Measurements from ENCODE around the gene LRRC36. TPM values are rescaled to one million over a fixed set of nuclear protein-coding genes. Genes with fewer than 3 reads are reported as not detected.
"Not testable (repeated sequence)": the region's sequence is repeated elsewhere in the genome, so short reads cannot be mapped to it uniquely, and the experiment has no call there.

Gene LRRC36
- total RNA-seq, 1 experiment from 2014 or later, result not detected

- ATAC-seq (no peak), DNase-seq (no peak)
- H3K4me1 ChIP-seq (ENCODE audit: insufficient read depth, low read length), result peaks cover 8% of the 10 kb centered on the region; the same call in 1 of the 2 replicates
- TF ChIP-seq, protein P1, sequence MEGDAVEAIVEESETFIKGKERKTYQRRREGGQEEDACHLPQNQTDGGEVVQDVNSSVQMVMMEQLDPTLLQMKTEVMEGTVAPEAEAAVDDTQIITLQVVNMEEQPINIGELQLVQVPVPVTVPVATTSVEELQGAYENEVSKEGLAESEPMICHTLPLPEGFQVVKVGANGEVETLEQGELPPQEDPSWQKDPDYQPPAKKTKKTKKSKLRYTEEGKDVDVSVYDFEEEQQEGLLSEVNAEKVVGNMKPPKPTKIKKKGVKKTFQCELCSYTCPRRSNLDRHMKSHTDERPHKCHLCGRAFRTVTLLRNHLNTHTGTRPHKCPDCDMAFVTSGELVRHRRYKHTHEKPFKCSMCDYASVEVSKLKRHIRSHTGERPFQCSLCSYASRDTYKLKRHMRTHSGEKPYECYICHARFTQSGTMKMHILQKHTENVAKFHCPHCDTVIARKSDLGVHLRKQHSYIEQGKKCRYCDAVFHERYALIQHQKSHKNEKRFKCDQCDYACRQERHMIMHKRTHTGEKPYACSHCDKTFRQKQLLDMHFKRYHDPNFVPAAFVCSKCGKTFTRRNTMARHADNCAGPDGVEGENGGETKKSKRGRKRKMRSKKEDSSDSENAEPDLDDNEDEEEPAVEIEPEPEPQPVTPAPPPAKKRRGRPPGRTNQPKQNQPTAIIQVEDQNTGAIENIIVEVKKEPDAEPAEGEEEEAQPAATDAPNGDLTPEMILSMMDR (conservative IDR thresholded peaks at IDR 0.05; ENCODE audit: low read depth, low read length), result no peak
- TF ChIP-seq EZH2phosphoT487 (IDR thresholded peaks at IDR 0.05; ENCODE audit: borderline replicate concordance, low read length) (no peak), EZH2 (IDR thresholded peaks at IDR 0.05; ENCODE audit: low read length, unreplicated experiment) (no peak)
- H3K36me3 ChIP-seq (ENCODE audit: low read depth, low read length), result no peaks in the 10 kb centered on the region
- no peak overlapping the region for H3K4me2 ChIP-seq (ENCODE audit: low read length)
- POLR2A ChIA-PET (ENCODE audit: unreplicated experiment), result no interaction called here
- CTCF ChIA-PET, result no interaction called here
- intact Hi-C loops (cut with micrococcal nuclease), result no loop called here
- no TSS peak for BruUV-seq (replicated peaks)
- no peaks in the 10 kb centered on the region for H3K27me3 ChIP-seq (ENCODE audit: low read length)
- H3K9me2 ChIP-seq (replicated peaks; ENCODE audit: low read length), result no peaks in the 10 kb centered on the region
- H3K9ac ChIP-seq (ENCODE audit: low read length), result no peak overlapping the region
- H3K4me3 ChIP-seq (ENCODE audit: low read length), result no peak overlapping the region
- no peak overlapping the region for H2AFZ ChIP-seq (ENCODE audit: low read length)
- no peaks in the 10 kb centered on the region for H3F3A ChIP-seq (ENCODE audit: low read length, unreplicated experiment)
- no peaks in the 10 kb centered on the region for H3K9me3 ChIP-seq (ENCODE audit: low read length)
- no peaks in the 10 kb centered on the region for H4K20me1 ChIP-seq (ENCODE audit: low read length)
- no peaks in the 10 kb centered on the region for H3K79me2 ChIP-seq (ENCODE audit: low read length)
- no peak overlapping the region for H3K27ac ChIP-seq (ENCODE audit: low read length)
Measured at GRCh38 chr16:67412294-67412693, 85.7 kb downstream of the LRRC36 start.

GRCh38 chr16:67413978-67414911 lies 87.6 kb downstream of the LRRC36 start:
- Histone ChIP-seq H3K4me2 (ENCODE audit: low read length) (no peak overlapping the region), H3K27me3 (ENCODE audit: low read length) (no peaks in the 10 kb centered on the region), H3K4me1 (ENCODE audit: insufficient read depth, low read length) (peaks cover 8% of the 10 kb centered on the region; the same call in 1 of the 2 replicates), H3K9ac (ENCODE audit: low read length) (no peak overlapping the region), H3F3A (ENCODE audit: low read length, unreplicated experiment) (no peaks in the 10 kb centered on the region), H2AFZ (ENCODE audit: low read length) (no peak overlapping the region), H3K79me2 (ENCODE audit: low read length) (no peaks in the 10 kb centered on the region), H3K36me3 (ENCODE audit: low read depth, low read length) (no peaks in the 10 kb centered on the region), H3K9me2 (replicated peaks; ENCODE audit: low read length) (no peaks in the 10 kb centered on the region), H3K9me3 (ENCODE audit: low read length) (no peaks in the 10 kb centered on the region), H4K20me1 (ENCODE audit: low read length) (no peaks in the 10 kb centered on the region), H3K4me3 (ENCODE audit: low read length) (no peak overlapping the region), H3K27ac (ENCODE audit: low read length) (no peak overlapping the region)
- TF ChIP-seq, protein P1 (conservative IDR thresholded peaks at IDR 0.05; ENCODE audit: low read depth, low read length), result no peak
- no peak for TF ChIP-seq EZH2 (IDR thresholded peaks at IDR 0.05; ENCODE audit: low read length, unreplicated experiment)
- TF ChIP-seq EZH2phosphoT487 (IDR thresholded peaks at IDR 0.05; ENCODE audit: borderline replicate concordance, low read length), result no peak
- POLR2A ChIA-PET (ENCODE audit: unreplicated experiment), result interaction anchor here (0.6 kb wide), 1 partner anchor 86 kb away, joined by 9 read pairs; no protein-coding TSS in a partner anchor
- ATAC-seq (no peak), DNase-seq (no peak)
- CTCF ChIA-PET, result interaction anchor here (0.5 to 0.6 kb wide), 2 partner anchors 92 to 146 kb away, joined by 3 to 6 read pairs; no protein-coding TSS in a partner anchor
- BruUV-seq (replicated peaks), result no TSS peak
- intact Hi-C loops (cut with micrococcal nuclease), result no loop called here

- H2AFZ ChIP-seq (ENCODE audit: low read length), result peak overlapping the region; percentile 83
- H3K4me1 ChIP-seq (ENCODE audit: insufficient read depth, low read length); H3F3A ChIP-seq (ENCODE audit: low read length, unreplicated experiment); CTCF ChIA-PET; H3K9me2 ChIP-seq (replicated peaks; ENCODE audit: low read length); H3K36me3 ChIP-seq (ENCODE audit: low read depth, low read length); H4K20me1 ChIP-seq (ENCODE audit: low read length); ATAC-seq; POLR2A ChIA-PET (ENCODE audit: unreplicated experiment); DNase-seq; H3K79me2 ChIP-seq (ENCODE audit: low read length); H3K27ac ChIP-seq (ENCODE audit: low read length); H3K27me3 ChIP-seq (ENCODE audit: low read length); H3K9me3 ChIP-seq (ENCODE audit: low read length): not testable (repeated sequence)
- peak overlapping the region; percentile 73 for H3K4me3 ChIP-seq (ENCODE audit: low read length)
- BruUV-seq (replicated peaks), result TSS peak; percentile 30
- peak overlapping the region; percentile 96 for H3K4me2 ChIP-seq (ENCODE audit: low read length)
- H3K9ac ChIP-seq (ENCODE audit: low read length), result peak overlapping the region; percentile 82
- intact Hi-C loops (cut with micrococcal nuclease), result loop anchor here (5.0 kb wide), 1 partner anchor 153 kb away; no protein-coding TSS in a partner anchor
Measured at GRCh38 chr16:67415421-67415820, 88.8 kb downstream of the LRRC36 start.

Data from PC-3 (cell line).